Nephron (organoid): Measurements from ENCODE around the gene CCL17.

Source experiments
- H3K27ac Mint-ChIP-seq, 3 experiments: 2 replicates each; pipeline ENCODE4 v1.8.0; 2020; ENCODE audit warnings: mixed read lengths in 3 of 3, mild to moderate bottlenecking in 2 of 3, moderate library complexity in 1 of 3
- H3K27me3 Mint-ChIP-seq: 2 replicates; pipeline ENCODE4 v1.8.0; 2021; ENCODE audit warnings: low read depth, mild to moderate bottlenecking, moderate library complexity, mixed read lengths
- H3K36me3 Mint-ChIP-seq: 2 replicates; pipeline ENCODE4 v1.8.0; 2020; ENCODE audit warnings: low read depth, mixed read lengths
- H3K4me1 Mint-ChIP-seq: 2 replicates; pipeline ENCODE4 v1.8.0; 2020; ENCODE audit warnings: mixed read lengths
- H3K4me3 Mint-ChIP-seq, 3 experiments: 2 replicates each; pipeline ENCODE4 v1.8.0; 2020; ENCODE audit warnings: mild to moderate bottlenecking in 3 of 3, mixed read lengths in 3 of 3, moderate library complexity in 2 of 3
- H3K9me3 Mint-ChIP-seq: 2 replicates; pipeline ENCODE4 v1.8.0; 2020; ENCODE audit warnings: mixed read lengths
- TF ChIP-seq, protein P1 (sequence below), 3 experiments: fragments of 200-600 bp; sonication (generic); IDR thresholded peaks; one replicate each; pipeline ENCODE4 v1.5.0; 2021; ENCODE audit warnings: antibody characterized with exemption in 3 of 3; ENCODE audit not compliant: unreplicated experiment in 3 of 3

CCL17 gene

GRCh38 chr16:57447186-57447962, 42.8 kb downstream of the CCL17 start, which contains the start of the genes CIAPIN1 and COQ9:
CIAPIN1 (minus strand) TSS chr16:57447385; CDS start chr16:57440928, 6,457 bp downstream.
COQ9 (plus strand) TSS chr16:57447479; CDS start chr16:57447506, 27 bp downstream.
- peaks cover 2% of the 10 kb centered on the region for H3K9me3 Mint-ChIP-seq
- H3K27me3 Mint-ChIP-seq, result no peaks in the 10 kb centered on the region
- H3K4me1 Mint-ChIP-seq, result peaks cover 22% of the 10 kb centered on the region
- H3K27ac Mint-ChIP-seq, result peak within 1 kb of the TSS; percentile 79 to 95 (median 94)
- peak within 1 kb of the TSS; percentile 93 to 97 (median 94) for H3K4me3 Mint-ChIP-seq
- H3K36me3 Mint-ChIP-seq, result peaks cover 19% of the 10 kb centered on the region
- TF ChIP-seq, protein P1, sequence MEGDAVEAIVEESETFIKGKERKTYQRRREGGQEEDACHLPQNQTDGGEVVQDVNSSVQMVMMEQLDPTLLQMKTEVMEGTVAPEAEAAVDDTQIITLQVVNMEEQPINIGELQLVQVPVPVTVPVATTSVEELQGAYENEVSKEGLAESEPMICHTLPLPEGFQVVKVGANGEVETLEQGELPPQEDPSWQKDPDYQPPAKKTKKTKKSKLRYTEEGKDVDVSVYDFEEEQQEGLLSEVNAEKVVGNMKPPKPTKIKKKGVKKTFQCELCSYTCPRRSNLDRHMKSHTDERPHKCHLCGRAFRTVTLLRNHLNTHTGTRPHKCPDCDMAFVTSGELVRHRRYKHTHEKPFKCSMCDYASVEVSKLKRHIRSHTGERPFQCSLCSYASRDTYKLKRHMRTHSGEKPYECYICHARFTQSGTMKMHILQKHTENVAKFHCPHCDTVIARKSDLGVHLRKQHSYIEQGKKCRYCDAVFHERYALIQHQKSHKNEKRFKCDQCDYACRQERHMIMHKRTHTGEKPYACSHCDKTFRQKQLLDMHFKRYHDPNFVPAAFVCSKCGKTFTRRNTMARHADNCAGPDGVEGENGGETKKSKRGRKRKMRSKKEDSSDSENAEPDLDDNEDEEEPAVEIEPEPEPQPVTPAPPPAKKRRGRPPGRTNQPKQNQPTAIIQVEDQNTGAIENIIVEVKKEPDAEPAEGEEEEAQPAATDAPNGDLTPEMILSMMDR (IDR thresholded peaks at IDR 0.05; ENCODE audit: unreplicated experiment in 3 of 3), result no peak

- H3K9me3 Mint-ChIP-seq, result no peaks in the 10 kb centered on the region
- no peak overlapping the region for H3K27ac Mint-ChIP-seq
- H3K36me3 Mint-ChIP-seq, result peaks cover 40% of the 10 kb centered on the region
- peaks cover 9% of the 10 kb centered on the region for H3K4me1 Mint-ChIP-seq
- TF ChIP-seq, protein P1 (IDR thresholded peaks at IDR 0.05; ENCODE audit: unreplicated experiment in 3 of 3), result no peak
- no peak overlapping the region for H3K4me3 Mint-ChIP-seq
- H3K27me3 Mint-ChIP-seq, result no peaks in the 10 kb centered on the region
Measured at GRCh38 chr16:57452021-57452420, 47.5 kb downstream of the CCL17 start.

DNA sequence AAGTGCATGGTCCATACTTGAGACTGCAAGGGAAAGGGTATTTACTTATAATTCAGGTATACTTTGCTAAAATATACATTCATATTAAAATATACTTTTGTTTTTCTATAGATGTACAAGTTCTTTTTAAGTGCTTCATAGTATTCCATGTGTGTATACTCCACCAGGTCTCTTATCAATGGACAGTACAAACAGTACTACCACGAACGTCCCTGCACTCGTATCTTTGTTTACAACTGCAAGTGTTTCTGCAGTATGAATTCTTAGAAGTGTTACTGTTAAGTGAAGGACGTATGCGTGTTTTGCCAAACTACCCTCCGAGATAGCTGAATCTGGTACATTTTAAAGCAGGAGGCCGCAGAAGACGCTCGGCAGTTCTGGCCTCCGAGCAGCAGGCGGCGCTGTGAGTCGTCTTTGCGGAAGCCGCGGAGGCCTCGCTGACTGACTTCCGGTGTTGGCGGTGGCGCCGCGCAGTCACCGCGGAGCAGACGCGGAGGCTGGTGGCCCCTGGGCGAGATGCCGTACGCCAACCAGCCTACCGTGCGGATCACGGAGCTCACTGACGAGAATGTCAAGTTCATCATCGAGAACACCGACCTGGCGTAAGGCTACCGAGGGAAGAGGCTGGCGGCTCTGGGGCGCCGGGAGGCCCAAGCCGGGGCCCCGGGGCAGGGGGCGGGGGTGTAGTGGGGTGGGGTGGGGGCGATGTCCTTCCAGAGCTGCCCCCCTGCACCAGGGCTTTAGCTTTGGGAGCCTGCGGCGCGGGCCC, 57.8 kb downstream of the CCL17 start, which contains the start of gene POLR2C:
Gene POLR2C (plus strand): TSS at position 471 of the 769 bp plus-strand sequence. CDS start 46 bp downstream, at position 517.
- Mint-ChIP-seq H3K27ac (peak within 1 kb of the TSS; percentile 84 to 98 (median 86)), H3K36me3 (peaks cover 49% of the 10 kb centered on the region), H3K4me3 (peak within 1 kb of the TSS; percentile 99 to 100 (median 100)), H3K27me3 (no peaks in the 10 kb centered on the region), H3K9me3 (no peaks in the 10 kb centered on the region), H3K4me1 (peaks cover 9% of the 10 kb centered on the region)
- TF ChIP-seq, protein P1 (IDR thresholded peaks at IDR 0.05; ENCODE audit: unreplicated experiment in 3 of 3), result peak; percentile 98

GRCh38 chr16:57462978-57463362, 58.4 kb downstream of the CCL17 start:
- TF ChIP-seq, protein P1 (IDR thresholded peaks at IDR 0.05; ENCODE audit: unreplicated experiment in 3 of 3), result no peak
- peak overlapping the region; percentile 84 to 98 (median 86) for H3K27ac Mint-ChIP-seq
- peaks cover 54% of the 10 kb centered on the region for H3K36me3 Mint-ChIP-seq
- H3K4me1 Mint-ChIP-seq, result peaks cover 9% of the 10 kb centered on the region
- H3K9me3 Mint-ChIP-seq, result no peaks in the 10 kb centered on the region
- H3K4me3 Mint-ChIP-seq, result peak overlapping the region; percentile 99 to 100 (median 100)
- H3K27me3 Mint-ChIP-seq, result no peaks in the 10 kb centered on the region

GRCh38 chr16:57464523-57464922, 60.0 kb downstream of the CCL17 start:
- Mint-ChIP-seq H3K4me1 (peaks cover 9% of the 10 kb centered on the region), H3K4me3 (peak overlapping the region; percentile 24 to 100 (median 100)), H3K9me3 (no peaks in the 10 kb centered on the region), H3K27ac (no peak overlapping the region), H3K36me3 (peaks cover 67% of the 10 kb centered on the region), H3K27me3 (no peaks in the 10 kb centered on the region)
- TF ChIP-seq, protein P1 (IDR thresholded peaks at IDR 0.05; ENCODE audit: unreplicated experiment in 3 of 3), result no peak
